ENCODE measurements around the gene CACNA1H.

DNA sequence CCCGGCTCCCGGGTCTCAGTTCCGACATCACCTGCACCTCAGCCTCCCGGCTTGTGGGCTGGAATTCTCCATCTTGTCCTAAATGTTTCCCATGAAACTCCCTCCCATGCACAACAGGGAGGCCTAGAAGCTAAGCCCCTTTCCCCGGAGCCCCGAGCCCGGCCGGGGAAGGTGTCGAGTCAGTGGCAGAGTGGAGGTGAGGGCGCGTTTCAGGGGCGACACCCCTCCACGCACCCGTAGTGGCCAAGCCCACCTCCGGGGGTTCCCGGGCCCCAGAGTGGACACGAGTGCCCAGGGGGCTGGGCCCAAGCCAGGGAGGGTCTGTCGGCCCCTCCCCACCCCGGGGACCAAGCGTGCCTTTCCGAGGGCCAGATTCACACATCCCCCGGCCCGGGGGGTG is 31.9 kb upstream of the CACNA1H start:
- TF ChIP-seq, protein P1, sequence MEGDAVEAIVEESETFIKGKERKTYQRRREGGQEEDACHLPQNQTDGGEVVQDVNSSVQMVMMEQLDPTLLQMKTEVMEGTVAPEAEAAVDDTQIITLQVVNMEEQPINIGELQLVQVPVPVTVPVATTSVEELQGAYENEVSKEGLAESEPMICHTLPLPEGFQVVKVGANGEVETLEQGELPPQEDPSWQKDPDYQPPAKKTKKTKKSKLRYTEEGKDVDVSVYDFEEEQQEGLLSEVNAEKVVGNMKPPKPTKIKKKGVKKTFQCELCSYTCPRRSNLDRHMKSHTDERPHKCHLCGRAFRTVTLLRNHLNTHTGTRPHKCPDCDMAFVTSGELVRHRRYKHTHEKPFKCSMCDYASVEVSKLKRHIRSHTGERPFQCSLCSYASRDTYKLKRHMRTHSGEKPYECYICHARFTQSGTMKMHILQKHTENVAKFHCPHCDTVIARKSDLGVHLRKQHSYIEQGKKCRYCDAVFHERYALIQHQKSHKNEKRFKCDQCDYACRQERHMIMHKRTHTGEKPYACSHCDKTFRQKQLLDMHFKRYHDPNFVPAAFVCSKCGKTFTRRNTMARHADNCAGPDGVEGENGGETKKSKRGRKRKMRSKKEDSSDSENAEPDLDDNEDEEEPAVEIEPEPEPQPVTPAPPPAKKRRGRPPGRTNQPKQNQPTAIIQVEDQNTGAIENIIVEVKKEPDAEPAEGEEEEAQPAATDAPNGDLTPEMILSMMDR (IDR thresholded peaks at IDR 0.05) = no peak
- TF ChIP-seq REST (IDR thresholded peaks at IDR 0.05; ENCODE audit: insufficient read depth in 1 of 2, low read depth in 2 of 2, low read length in 1 of 2) = no peak
- TF ChIP-seq SIN3A (IDR thresholded peaks at IDR 0.05; ENCODE audit: borderline replicate concordance, insufficient read depth, low read depth, low read length) = no peak
- no peak for TF ChIP-seq POLR2AphosphoS5 (IDR thresholded peaks at IDR 0.05; ENCODE audit: low read depth, low read length)
- TF ChIP-seq TCF7L2 (IDR thresholded peaks at IDR 0.05; ENCODE audit: low read depth, low read length) = no peak
